NCI-H82 treated with DMSO at 0.1 percent for 48 hours (cell line): Measurements from ENCODE around the gene MPST.

ENCODE experiments used
- DNase-seq: peaks from one replicate; lab custom pipeline; 2025; ENCODE audit not compliant: unreplicated experiment; lab: John Stamatoyannopoulos, UW

The MPST gene

GRCh38 chr22:37000676-37001534 is 18.6 kb upstream of the MPST start:
- no peak for DNase-seq

- no peak for DNase-seq
These were observed 17.7 kb upstream of the MPST start for GRCh38 chr22:37001826-37002225.

GRCh38 chr22:37002633-37003032 is 16.9 kb upstream of the MPST start:
- no peak for DNase-seq

GRCh38 chr22:37007651-37008050 is 11.9 kb upstream of the MPST start:
- DNase-seq: no peak

- DNase-seq: no peak
These were observed 11.2 kb upstream of the MPST start for GRCh38 chr22:37008365-37008764.

- DNase-seq: no peak
These were observed 10.1 kb upstream of the MPST start for GRCh38 chr22:37009490-37009889.

- no peak for DNase-seq
These were observed 9.4 kb upstream of the MPST start for GRCh38 chr22:37010174-37010573.

- DNase-seq: no peak
These were observed 8.6 kb upstream of the MPST start for GRCh38 chr22:37010976-37011375.

GRCh38 chr22:37011472-37011871 is 8.1 kb upstream of the MPST start:
- DNase-seq: no peak

- DNase-seq: no peak
These were observed 7.2 kb upstream of the MPST start for GRCh38 chr22:37012262-37012904.

GRCh38 chr22:37012956-37013355 is 6.6 kb upstream of the MPST start:
- no peak for DNase-seq

- no peak for DNase-seq
These were observed 5.1 kb upstream of the MPST start for GRCh38 chr22:37014415-37014806.

- no peak for DNase-seq
These were observed 4.5 kb upstream of the MPST start for GRCh38 chr22:37014835-37015586.

GRCh38 chr22:37015587-37015878 is 4.0 kb upstream of the MPST start:
- DNase-seq: no peak

- no peak for DNase-seq
These were observed 3.2 kb upstream of the MPST start for GRCh38 chr22:37016134-37016910.

GRCh38 chr22:37017356-37017755 is 2.2 kb upstream of the MPST start:
- DNase-seq: no peak

GRCh38 chr22:37018086-37018814 is 1.3 kb upstream of the MPST start:
- no peak for DNase-seq

GRCh38 chr22:37018815-37019308 is 680 bp upstream of the MPST start:
- no peak for DNase-seq

GRCh38 chr22:37020192-37020479 is 594 bp downstream of the MPST start:
- DNase-seq: no peak

GRCh38 chr22:37021041-37021440 is 1.5 kb downstream of the MPST start:
- no peak for DNase-seq
